Measurements from ENCODE around the gene MAP4.
"Not testable (repeated sequence)": the region's sequence is repeated elsewhere in the genome, so short reads cannot be mapped to it uniquely, and the experiment has no call there.

MAP4 gene

GRCh38 chr3:48013288-48013980 is 2.8 kb downstream of the MAP4 start:
- no peak for DNase-seq

GRCh38 chr3:48012659-48013058 is 3.6 kb downstream of the MAP4 start:
- DNase-seq: no peak

GRCh38 chr3:48008066-48008465 is 8.2 kb downstream of the MAP4 start:
- DNase-seq: not testable (repeated sequence)

GRCh38 chr3:48007361-48007760 is 8.9 kb downstream of the MAP4 start:
- DNase-seq: not testable (repeated sequence)

- not testable (repeated sequence) for DNase-seq
These were observed 9.4 kb downstream of the MAP4 start for GRCh38 chr3:48006794-48007193.

GRCh38 chr3:48004694-48005093 is 11.5 kb downstream of the MAP4 start:
- no peak for DNase-seq

- no peak for DNase-seq
These were observed 13.4 kb downstream of the MAP4 start for GRCh38 chr3:48002787-48003186.

GRCh38 chr3:48001991-48002390 is 14.2 kb downstream of the MAP4 start:
- no peak for DNase-seq

- DNase-seq: no peak
These were observed 16.0 kb downstream of the MAP4 start for GRCh38 chr3:48000212-48000611.

GRCh38 chr3:47996440-47996839 is 19.8 kb downstream of the MAP4 start:
- DNase-seq: no peak

GRCh38 chr3:47994180-47994579 is 22.0 kb downstream of the MAP4 start:
- no peak for DNase-seq

GRCh38 chr3:47991341-47991740 is 24.9 kb downstream of the MAP4 start:
- no peak for DNase-seq

- DNase-seq: no peak
These were observed 26.2 kb downstream of the MAP4 start for GRCh38 chr3:47989981-47990440.

GRCh38 chr3:47985381-47985780 is 30.8 kb downstream of the MAP4 start:
- no peak for DNase-seq

GRCh38 chr3:47984075-47984728 is 32.0 kb downstream of the MAP4 start:
- no peak for DNase-seq

- DNase-seq: no peak
These were observed 35.4 kb downstream of the MAP4 start for GRCh38 chr3:47980795-47981194.

GRCh38 chr3:47979070-47979469 is 37.1 kb downstream of the MAP4 start:
- DNase-seq: no peak

GRCh38 chr3:47978386-47978785 is 37.8 kb downstream of the MAP4 start:
- DNase-seq: no peak

GRCh38 chr3:47976135-47976732 is 40.0 kb downstream of the MAP4 start:
- DNase-seq: no peak

GRCh38 chr3:47974974-47975470 is 41.2 kb downstream of the MAP4 start:
- DNase-seq: no peak

GRCh38 chr3:47971081-47971480 is 45.1 kb downstream of the MAP4 start:
- DNase-seq: no peak

GRCh38 chr3:47964740-47965139 is 51.5 kb downstream of the MAP4 start:
- DNase-seq: no peak

- DNase-seq: no peak
These were observed 54.2 kb downstream of the MAP4 start for GRCh38 chr3:47961815-47962606.

Measured in NCI-H510A (cell line).